Liver (tissue), 4 donors: ENCODE measurements around the gene CDC37. TPM values are rescaled to one million over a fixed set of nuclear protein-coding genes. Genes with fewer than 3 reads are reported as not detected.

Experiments used
- polyA plus RNA-seq, 2 donors: library from polyadenylated mRNA; stranded (reverse) in 1 of 2; unstranded in 1 of 2; fragments of 200-250 nt in 1 of 2; fragments of >200 nt in 1 of 2; fragmentation: Nextera tagmentation in 1 of 2; extraction: Ambion mirVana in 1 of 2; gene quantifications; one replicate each; pipeline versions ENCODE4 v1.2.1 to v1.2.3, GENCODE V29; 2013 to 2015
- total RNA-seq, 2 donors: library from RNA; depleted of rRNA; stranded (reverse); fragments of >200 nt; gene quantifications; one replicate each; pipeline ENCODE4 v1.2.3, GENCODE V29; 2014
- donor health status: healthy.
- donor health status: healthy.
- donor health status: healthy.

The CDC37 gene
- total and polyA plus RNA-seq, 4 donors = 46.0 to 69.9 (median 56.8) TPM

Other genes with a start within 250 kb of the CDC37 start
- 10 to 100 TPM; 19.7 to 47.1 TPM for gene DNMT1, start 208.6 kb downstream of the CDC37 start, total RNA-seq
- 10 to 100 TPM in 1 of 2 donors, 1 to 10 TPM in 1; 8.7 to 20.3 TPM for gene DNMT1, start 208.6 kb downstream of the CDC37 start, polyA plus RNA-seq
- gene S1PR2, start 172.2 kb downstream of the CDC37 start, total RNA-seq = 1 to 10 TPM; 2.6 to 4.8 TPM
- gene S1PR2, start 172.2 kb downstream of the CDC37 start, polyA plus RNA-seq = 1 to 10 TPM; 1.2 to 4.0 TPM
- 10 to 100 TPM; 21.5 to 23.4 TPM for gene MRPL4, start 151.3 kb downstream of the CDC37 start, total RNA-seq
- gene MRPL4, start 151.3 kb downstream of the CDC37 start, polyA plus RNA-seq = 10 to 100 TPM; 44.0 to 74.8 TPM
- 10 to 100 TPM; 20.5 to 26.3 TPM for gene ICAM1, start 132.4 kb downstream of the CDC37 start, total RNA-seq
- 10 to 100 TPM in 1 of 2 donors, 1 to 10 TPM in 1; 7.8 to 19.1 TPM for gene ICAM1, start 132.4 kb downstream of the CDC37 start, polyA plus RNA-seq
- 10 to 100 TPM in 1 of 2 donors, under 1 TPM in 1; 0.33 to 74.1 TPM for gene ICAM4, start 116.6 kb downstream of the CDC37 start, total RNA-seq
- under 1 TPM in 1 of 2 donors, not detected in 1; 0.05 TPM for gene ICAM4, start 116.6 kb downstream of the CDC37 start, polyA plus RNA-seq
- 1 to 10 TPM; 1.0 to 2.5 TPM for gene ICAM5, start 113.6 kb downstream of the CDC37 start, total RNA-seq
- under 1 TPM in 1 of 2 donors, not detected in 1; 0.02 TPM for gene ICAM5, start 113.6 kb downstream of the CDC37 start, polyA plus RNA-seq
- under 1 TPM; 0.61 to 0.75 TPM for gene ZGLP1, start 93.7 kb downstream of the CDC37 start, total RNA-seq
- 1 to 10 TPM in 1 of 2 donors, under 1 TPM in 1; 0.89 to 1.2 TPM for gene ZGLP1, start 93.7 kb downstream of the CDC37 start, polyA plus RNA-seq
- 1 to 10 TPM; 5.8 to 5.9 TPM for gene FDX2, start 87.5 kb downstream of the CDC37 start, total RNA-seq
- 10 to 100 TPM; 14.1 to 18.7 TPM for gene FDX2, start 87.5 kb downstream of the CDC37 start, polyA plus RNA-seq
- 10 to 100 TPM in 1 of 2 donors, 1 to 10 TPM in 1; 6.4 to 13.6 TPM for gene RAVER1, start 70.0 kb downstream of the CDC37 start, total RNA-seq
- gene RAVER1, start 70.0 kb downstream of the CDC37 start, polyA plus RNA-seq = 1 to 10 TPM; 2.1 to 5.9 TPM
- gene ICAM3, start 63.9 kb downstream of the CDC37 start, total RNA-seq = 10 to 100 TPM; 15.9 to 18.1 TPM
- 10 to 100 TPM; 24.0 to 62.8 TPM for gene ICAM3, start 63.9 kb downstream of the CDC37 start, polyA plus RNA-seq
- gene TYK2, start 23.0 kb downstream of the CDC37 start, total RNA-seq = 10 to 100 TPM; 59.2 to 60.0 TPM
- 10 to 100 TPM; 47.9 to 63.1 TPM for gene TYK2, start 23.0 kb downstream of the CDC37 start, polyA plus RNA-seq
- 1 to 10 TPM; 1.1 to 2.3 TPM for gene PDE4A, start 17.0 kb upstream of the CDC37 start, total RNA-seq
- 1 to 10 TPM in 1 of 2 donors, under 1 TPM in 1; 0.90 to 1.5 TPM for gene PDE4A, start 17.0 kb upstream of the CDC37 start, polyA plus RNA-seq
- 10 to 100 TPM; 45.4 to 62.3 TPM for gene KEAP1, start 99.8 kb upstream of the CDC37 start, total RNA-seq
- 10 to 100 TPM; 44.3 to 50.6 TPM for gene KEAP1, start 99.8 kb upstream of the CDC37 start, polyA plus RNA-seq
- gene S1PR5, start 113.9 kb upstream of the CDC37 start, total RNA-seq = under 1 TPM; 0.17 to 0.56 TPM
- under 1 TPM; 0.32 to 0.36 TPM for gene S1PR5, start 113.9 kb upstream of the CDC37 start, polyA plus RNA-seq
- gene ATG4D, start 140.4 kb upstream of the CDC37 start, total RNA-seq = 10 to 100 TPM; 10.1 to 44.4 TPM
- 10 to 100 TPM in 1 of 2 donors, 1 to 10 TPM in 1; 4.7 to 12.1 TPM for gene ATG4D, start 140.4 kb upstream of the CDC37 start, polyA plus RNA-seq
- 10 to 100 TPM in 1 of 2 donors, 1 to 10 TPM in 1; 7.0 to 14.1 TPM for gene KRI1, start 162.5 kb upstream of the CDC37 start, total RNA-seq
- gene KRI1, start 162.5 kb upstream of the CDC37 start, polyA plus RNA-seq = 1 to 10 TPM; 4.6 to 7.1 TPM
- 10 to 100 TPM in 1 of 2 donors, 1 to 10 TPM in 1; 2.7 to 86.4 TPM for gene CDKN2D, start 165.4 kb upstream of the CDC37 start, total RNA-seq
- 1 to 10 TPM; 1.6 to 4.4 TPM for gene CDKN2D, start 165.4 kb upstream of the CDC37 start, polyA plus RNA-seq
- 1 to 10 TPM in 1 of 2 donors, under 1 TPM in 1; 0.42 to 1.3 TPM for gene AP1M2, start 183.8 kb upstream of the CDC37 start, total RNA-seq
- gene AP1M2, start 183.8 kb upstream of the CDC37 start, polyA plus RNA-seq = under 1 TPM; 0.57 to 0.83 TPM
- gene SLC44A2, start 222.0 kb upstream of the CDC37 start, total RNA-seq = 10 to 100 TPM; 13.0 to 21.6 TPM
- gene SLC44A2, start 222.0 kb upstream of the CDC37 start, polyA plus RNA-seq = 10 to 100 TPM; 12.0 to 13.9 TPM